CD4-positive, CD25-positive, alpha-beta regulatory T cell (primary cell): Measurements from ENCODE around the gene WNT7A. TPM values are rescaled to one million over a fixed set of nuclear protein-coding genes. Genes with fewer than 3 reads are reported as not detected.

ENCODE experiments used
- ATAC-seq, 2 donors: fragments of 150-1000 bp; cut with Tn5 transposase; one replicate each; pipeline ENCODE4 v1.10.0; 2021; ENCODE audit warnings: low read depth in 2 of 2, moderate number of reproducible peaks in 2 of 2, moderate library complexity in 1 of 2
- DNase-seq, 3 donors: peaks; one replicate each; pipeline versions ENCODE4 v3.0.0 to v3.0.0-alpha.2; 2012 to 2022; ENCODE audit warnings: mixed read lengths in 1 of 3
- H3K27ac ChIP-seq: one replicate; pipeline ENCODE4 v1.7.0; 2013; ENCODE audit warnings: mild to moderate bottlenecking, low read length; ENCODE audit not compliant: insufficient read depth, poor library complexity, severe bottlenecking
- H3K27me3 ChIP-seq: one replicate; pipeline ENCODE4 v1.7.0; 2013; ENCODE audit warnings: low read length; ENCODE audit not compliant: control insufficient read depth, insufficient read depth
- H3K36me3 ChIP-seq: one replicate; pipeline ENCODE4 v1.7.0; 2013; ENCODE audit warnings: mild to moderate bottlenecking, low read length, moderate library complexity; ENCODE audit not compliant: control insufficient read depth, insufficient read depth
- H3K4me1 ChIP-seq: 2 replicates; pipeline ENCODE4 v1.7.0; 2013; ENCODE audit warnings: mild to moderate bottlenecking, low read length; ENCODE audit not compliant: insufficient read depth, control insufficient read depth, poor library complexity, severe bottlenecking
- H3K4me3 ChIP-seq: one replicate; pipeline ENCODE4 v1.7.0; 2013; ENCODE audit warnings: low read depth, mild to moderate bottlenecking, low read length, moderate library complexity
- H3K9me3 ChIP-seq, 2 experiments: 1 replicate in 1 of 2; 2 replicates in 1 of 2; pipeline ENCODE4 v1.7.0; 2013; ENCODE audit warnings: low read length in 2 of 2, mild to moderate bottlenecking in 1 of 2, moderate library complexity in 1 of 2; ENCODE audit not compliant: control insufficient read depth in 2 of 2
- H3K27ac Mint-ChIP-seq, 3 donors: one replicate each; pipeline ENCODE4 v1.8.0; 2020 to 2022; ENCODE audit warnings: mild to moderate bottlenecking in 3 of 3, mixed read lengths in 3 of 3, moderate library complexity in 2 of 3
- H3K27me3 Mint-ChIP-seq: one replicate; pipeline ENCODE4 v1.8.0; 2022; ENCODE audit warnings: mild to moderate bottlenecking, mixed read lengths
- H3K36me3 Mint-ChIP-seq: one replicate; pipeline ENCODE4 v1.8.0; 2020; ENCODE audit warnings: mixed read lengths
- H3K4me1 Mint-ChIP-seq, 4 donors: one replicate each; pipeline ENCODE4 v1.8.0; 2020 to 2022; ENCODE audit warnings: mixed read lengths in 4 of 4, mild to moderate bottlenecking in 1 of 4
- H3K4me3 Mint-ChIP-seq, 4 donors: one replicate each; pipeline ENCODE4 v1.8.0; 2020 to 2022; ENCODE audit warnings: mild to moderate bottlenecking in 4 of 4, mixed read lengths in 4 of 4, moderate library complexity in 3 of 4
- H3K9me3 Mint-ChIP-seq, 7 donors: one replicate each; pipeline ENCODE4 v1.8.0; 2020 to 2022; ENCODE audit warnings: mixed read lengths in 7 of 7, mild to moderate bottlenecking in 3 of 7, moderate library complexity in 2 of 7
- polyA plus RNA-seq, 4 donors: library from polyadenylated mRNA; unstranded; fragments of 300-500 nt; fragmentation: Illumina TruSeq; gene quantifications; one replicate each; pipeline ENCODE4 v1.2.3, GENCODE V29; 2021
- total RNA-seq: library from RNA; stranded (reverse); gene quantifications from one replicate; pipeline ENCODE4 v1.2.3, GENCODE V29; 2022

WNT7A gene
- total and polyA plus RNA-seq, 5 donors from 2014 or later = 0.34 to 2.5 (median 1.1) TPM; not detected in 1

GRCh38 chr3:13876451-13877100 lies 3.3 kb downstream of the WNT7A start:
- H3K27me3 ChIP-seq = peaks cover 15% of the 10 kb centered on the region
- no peak for DNase-seq
- ATAC-seq = no peak
- H3K4me1 Mint-ChIP-seq = peaks cover 0 to 21% (median 3%) of the 10 kb centered on the region in 4 donors
- H3K27ac ChIP-seq = no peak overlapping the region
- peaks cover 46% of the 10 kb centered on the region for H3K27me3 Mint-ChIP-seq
- peaks cover 11% of the 10 kb centered on the region for H3K36me3 Mint-ChIP-seq
- peak overlapping the region in 1 of 4 donors; percentile 37 for H3K4me3 Mint-ChIP-seq
- H3K9me3 ChIP-seq = no peaks in the 10 kb centered on the region
- no peaks in the 10 kb centered on the region for H3K36me3 ChIP-seq
- H3K27ac Mint-ChIP-seq = peak overlapping the region in 1 of 3 donors; percentile 38
- H3K9me3 Mint-ChIP-seq = peaks cover 0 to 4% (median 2%) of the 10 kb centered on the region in 7 donors
- H3K4me3 ChIP-seq = no peak overlapping the region
- peaks cover 22% of the 10 kb centered on the region for H3K4me1 ChIP-seq

- Mint-ChIP-seq H3K4me1 (peaks cover 0 to 23% (median 3%) of the 10 kb centered on the region in 4 donors), H3K27me3 (peaks cover 36% of the 10 kb centered on the region), H3K27ac (no peak overlapping the region), H3K9me3 (peaks cover 0 to 5% (median 2%) of the 10 kb centered on the region in 7 donors), H3K36me3 (peaks cover 11% of the 10 kb centered on the region), H3K4me3 (no peak overlapping the region)
- H3K4me1 ChIP-seq = peaks cover 13% of the 10 kb centered on the region
- H3K4me3 ChIP-seq = no peak overlapping the region
- DNase-seq (no peak), ATAC-seq (no peak)
- H3K36me3 ChIP-seq = no peaks in the 10 kb centered on the region
- no peak overlapping the region for H3K27ac ChIP-seq
- peaks cover 11% of the 10 kb centered on the region for H3K27me3 ChIP-seq
- H3K9me3 ChIP-seq = no peaks in the 10 kb centered on the region
Measured at GRCh38 chr3:13874891-13875290, 5.0 kb downstream of the WNT7A start.

DNA sequence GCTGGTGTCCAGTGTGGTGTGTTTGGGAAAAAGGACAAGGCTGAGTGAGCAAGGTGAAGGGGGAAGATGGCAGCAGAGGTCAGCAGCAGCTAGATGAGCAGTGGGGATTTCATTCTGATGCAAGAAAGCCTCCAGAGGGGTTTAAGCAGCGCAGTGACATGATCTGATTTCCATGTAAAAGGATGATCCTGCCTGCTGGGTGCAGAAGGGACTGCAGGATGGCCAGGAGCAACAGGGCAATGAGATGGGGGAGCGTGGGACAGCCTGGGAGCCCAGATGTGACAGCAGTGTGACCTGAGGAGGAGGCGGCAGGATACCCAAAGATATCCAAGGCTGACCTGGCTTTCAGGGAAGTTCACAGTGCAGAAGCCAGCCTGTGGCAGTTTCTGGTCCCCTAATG lies 6.1 kb downstream of the WNT7A start:
- peaks cover 30% of the 10 kb centered on the region for H3K27me3 Mint-ChIP-seq
- Histone ChIP-seq H3K9me3 (no peaks in the 10 kb centered on the region), H3K27me3 (peaks cover 11% of the 10 kb centered on the region), H3K36me3 (no peaks in the 10 kb centered on the region), H3K4me3 (no peak overlapping the region), H3K4me1 (peaks cover 5% of the 10 kb centered on the region), H3K27ac (no peak overlapping the region)
- peak overlapping the region in 2 of 3 donors; percentile 27 to 74 for H3K27ac Mint-ChIP-seq
- H3K4me1 Mint-ChIP-seq = peaks cover 0 to 18% (median under 1%) of the 10 kb centered on the region in 4 donors
- ATAC-seq = no peak
- H3K4me3 Mint-ChIP-seq = no peak overlapping the region
- no peak for DNase-seq
- H3K9me3 Mint-ChIP-seq = peaks cover 0 to 5% (median 2%) of the 10 kb centered on the region in 7 donors
- H3K36me3 Mint-ChIP-seq = peaks cover 11% of the 10 kb centered on the region

DNA sequence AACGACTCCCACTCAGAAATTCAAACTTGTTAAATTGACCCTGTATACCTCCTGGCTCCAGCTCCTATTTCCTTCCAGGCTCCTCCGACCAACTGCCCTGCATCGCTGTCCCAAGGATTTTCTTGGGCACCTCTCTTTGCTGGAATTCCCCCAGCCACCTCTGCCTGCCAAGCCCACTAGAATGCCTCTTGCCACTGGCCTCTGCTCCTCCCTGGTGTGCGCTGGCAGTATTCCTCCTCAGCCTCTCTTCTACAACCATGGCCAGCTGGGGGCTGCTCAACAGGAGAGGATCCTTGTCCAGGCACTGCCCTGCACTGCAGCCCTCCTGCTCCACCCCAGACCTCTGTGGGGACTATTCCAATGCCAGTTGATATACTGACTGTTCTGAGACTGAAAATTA lies 7.4 kb downstream of the WNT7A start:
- H3K27ac ChIP-seq = no peak overlapping the region
- H3K4me1 ChIP-seq = no peaks in the 10 kb centered on the region
- DNase-seq = no peak
- H3K27me3 ChIP-seq = peaks cover 8% of the 10 kb centered on the region
- H3K4me3 Mint-ChIP-seq = peak overlapping the region in 1 of 4 donors; percentile 29
- peaks cover 0 to 17% (median 5%) of the 10 kb centered on the region in 4 donors for H3K4me1 Mint-ChIP-seq
- H3K9me3 ChIP-seq = no peaks in the 10 kb centered on the region
- no peaks in the 10 kb centered on the region for H3K36me3 ChIP-seq
- H3K27me3 Mint-ChIP-seq = peaks cover 25% of the 10 kb centered on the region
- no peak overlapping the region for H3K4me3 ChIP-seq
- ATAC-seq = no peak
- peaks cover 0 to 5% (median 2%) of the 10 kb centered on the region in 7 donors for H3K9me3 Mint-ChIP-seq
- H3K27ac Mint-ChIP-seq = peak overlapping the region; percentile 3 to 74 (median 66)
- peaks cover 11% of the 10 kb centered on the region for H3K36me3 Mint-ChIP-seq

DNA sequence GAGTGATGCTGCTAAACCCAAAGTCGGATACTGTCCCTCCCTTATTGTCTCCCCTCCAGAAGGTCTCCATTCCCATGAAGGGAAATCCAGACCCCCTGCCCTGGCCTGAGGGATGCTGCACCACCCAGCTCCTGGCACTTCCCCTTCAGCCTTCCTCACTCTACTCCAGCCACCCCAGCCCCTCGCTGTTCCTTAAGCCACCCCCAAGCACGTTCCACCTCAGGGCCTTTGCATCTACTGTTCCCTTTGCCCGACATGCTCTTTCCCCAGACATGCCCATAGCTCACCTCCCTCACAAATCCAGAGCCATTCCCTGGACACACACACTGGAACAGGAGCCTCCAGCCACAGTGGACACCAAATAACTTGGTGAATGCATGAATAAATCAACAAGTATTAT lies 8.1 kb downstream of the WNT7A start:
- H3K4me3 ChIP-seq = no peak overlapping the region
- Mint-ChIP-seq H3K36me3 (peaks cover 11% of the 10 kb centered on the region), H3K4me1 (peaks cover 0 to 24% (median 7%) of the 10 kb centered on the region in 4 donors), H3K9me3 (peaks cover 0 to 5% (median 2%) of the 10 kb centered on the region in 7 donors), H3K27me3 (peaks cover 18% of the 10 kb centered on the region), H3K4me3 (no peak overlapping the region), H3K27ac (peak overlapping the region; percentile 3 to 83 (median 37))
- ATAC-seq (no peak), DNase-seq (no peak)
- no peaks in the 10 kb centered on the region for H3K9me3 ChIP-seq
- H3K27me3 ChIP-seq = peaks cover 1% of the 10 kb centered on the region
- no peak overlapping the region for H3K27ac ChIP-seq
- no peaks in the 10 kb centered on the region for H3K36me3 ChIP-seq
- H3K4me1 ChIP-seq = peaks cover 6% of the 10 kb centered on the region

- ATAC-seq (no peak), DNase-seq (no peak)
- H3K27ac ChIP-seq = no peak overlapping the region
- H3K4me1 ChIP-seq = peaks cover 15% of the 10 kb centered on the region
- peaks cover 0 to 30% (median 16%) of the 10 kb centered on the region in 4 donors for H3K4me1 Mint-ChIP-seq
- H3K27me3 Mint-ChIP-seq = peaks cover 12% of the 10 kb centered on the region
- no peaks in the 10 kb centered on the region for H3K27me3 ChIP-seq
- peaks cover 0 to 5% (median 2%) of the 10 kb centered on the region in 7 donors for H3K9me3 Mint-ChIP-seq
- H3K36me3 ChIP-seq = no peaks in the 10 kb centered on the region
- H3K36me3 Mint-ChIP-seq = peaks cover 10% of the 10 kb centered on the region
- H3K27ac Mint-ChIP-seq = peak overlapping the region in 2 of 3 donors; percentile 3 to 68
- no peak overlapping the region for H3K4me3 ChIP-seq
- H3K4me3 Mint-ChIP-seq = no peak overlapping the region
- H3K9me3 ChIP-seq = no peaks in the 10 kb centered on the region
Measured at GRCh38 chr3:13870902-13871301, 9.0 kb downstream of the WNT7A start.

DNA sequence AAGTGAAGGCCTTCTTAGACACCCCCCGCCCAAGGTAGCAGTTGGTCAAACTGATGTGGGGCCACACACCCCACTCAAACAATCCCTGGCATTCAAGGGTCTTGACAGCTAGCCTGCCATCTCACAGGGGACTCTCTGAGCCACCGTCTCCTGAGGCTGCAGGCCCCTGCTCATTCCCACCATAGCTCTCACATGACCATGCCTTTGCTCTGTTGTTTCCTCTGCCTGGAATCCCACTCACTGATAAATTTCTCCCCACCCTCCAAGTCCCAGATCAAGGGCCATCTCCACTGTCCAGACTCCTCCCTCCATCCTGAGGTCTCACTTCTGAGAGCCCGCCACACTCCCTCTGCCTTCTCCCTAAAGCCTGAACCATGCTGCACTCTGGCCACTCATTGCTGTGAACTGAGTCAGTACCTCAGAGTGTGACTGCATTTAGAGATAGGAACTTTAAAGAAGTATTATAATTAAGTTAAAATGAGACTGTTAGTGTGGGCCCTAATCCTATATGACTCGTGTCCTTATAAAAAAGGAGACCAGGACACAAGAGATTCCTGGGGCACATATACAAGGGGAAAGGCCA lies 10.0 kb downstream of the WNT7A start:
- Histone ChIP-seq H3K4me1 (peaks cover 21% of the 10 kb centered on the region), H3K9me3 (no peaks in the 10 kb centered on the region), H3K4me3 (no peak overlapping the region), H3K36me3 (no peaks in the 10 kb centered on the region), H3K27me3 (no peaks in the 10 kb centered on the region), H3K27ac (no peak overlapping the region)
- no peak overlapping the region for H3K4me3 Mint-ChIP-seq
- ATAC-seq = no peak
- H3K36me3 Mint-ChIP-seq = peaks cover 7% of the 10 kb centered on the region
- peaks cover 0 to 5% (median 2%) of the 10 kb centered on the region in 7 donors for H3K9me3 Mint-ChIP-seq
- peak overlapping the region; percentile 47 to 87 (median 66) for H3K27ac Mint-ChIP-seq
- H3K4me1 Mint-ChIP-seq = peaks cover 0 to 39% (median 18%) of the 10 kb centered on the region in 4 donors
- H3K27me3 Mint-ChIP-seq = peaks cover 6% of the 10 kb centered on the region
- no peak for DNase-seq
